Measurements from ENCODE around the gene PPY. TPM values are rescaled to one million over a fixed set of nuclear protein-coding genes. Genes with fewer than 3 reads are reported as not detected.

The PPY gene
- total RNA-seq, 6 donors from 2014 or later, result not detected

DNA sequence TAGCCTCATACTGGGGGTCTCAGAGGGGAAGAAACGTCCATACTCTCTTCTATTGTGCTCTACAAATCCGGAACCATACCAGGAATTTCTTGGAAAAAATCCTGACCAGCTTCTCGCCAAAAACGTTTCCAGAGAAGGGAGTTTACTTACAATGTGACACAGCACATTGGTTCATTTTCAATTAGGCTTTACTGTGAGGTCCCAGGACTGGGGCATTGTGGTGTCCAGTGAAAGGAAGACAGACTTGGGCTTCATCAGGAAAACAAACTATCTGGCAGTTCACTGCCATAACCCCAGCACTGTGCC, 49.7 kb downstream of the PPY start:
- DNase-seq (no peak), ATAC-seq (ENCODE audit: low FRiP score in 2 of 2) (no peak)
- Histone ChIP-seq H3K9me3 (no peaks in the 10 kb centered on the region), H3K4me1 (no peaks in the 10 kb centered on the region), H3K36me3 (no peaks in the 10 kb centered on the region), H3K27me3 (no peaks in the 10 kb centered on the region), H3K4me3 (no peak overlapping the region), H3K27ac (no peak overlapping the region)
- TF ChIP-seq EP300 (IDR thresholded peaks at IDR 0.05) (no peak), POLR2A (IDR thresholded peaks at IDR 0.05) (no peak), POLR2AphosphoS5 (IDR thresholded peaks at IDR 0.05) (no peak)
- TF ChIP-seq, protein P1, sequence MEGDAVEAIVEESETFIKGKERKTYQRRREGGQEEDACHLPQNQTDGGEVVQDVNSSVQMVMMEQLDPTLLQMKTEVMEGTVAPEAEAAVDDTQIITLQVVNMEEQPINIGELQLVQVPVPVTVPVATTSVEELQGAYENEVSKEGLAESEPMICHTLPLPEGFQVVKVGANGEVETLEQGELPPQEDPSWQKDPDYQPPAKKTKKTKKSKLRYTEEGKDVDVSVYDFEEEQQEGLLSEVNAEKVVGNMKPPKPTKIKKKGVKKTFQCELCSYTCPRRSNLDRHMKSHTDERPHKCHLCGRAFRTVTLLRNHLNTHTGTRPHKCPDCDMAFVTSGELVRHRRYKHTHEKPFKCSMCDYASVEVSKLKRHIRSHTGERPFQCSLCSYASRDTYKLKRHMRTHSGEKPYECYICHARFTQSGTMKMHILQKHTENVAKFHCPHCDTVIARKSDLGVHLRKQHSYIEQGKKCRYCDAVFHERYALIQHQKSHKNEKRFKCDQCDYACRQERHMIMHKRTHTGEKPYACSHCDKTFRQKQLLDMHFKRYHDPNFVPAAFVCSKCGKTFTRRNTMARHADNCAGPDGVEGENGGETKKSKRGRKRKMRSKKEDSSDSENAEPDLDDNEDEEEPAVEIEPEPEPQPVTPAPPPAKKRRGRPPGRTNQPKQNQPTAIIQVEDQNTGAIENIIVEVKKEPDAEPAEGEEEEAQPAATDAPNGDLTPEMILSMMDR (IDR thresholded peaks at IDR 0.05), result no peak
- WGBS, 2 donors, result 65 to 74% methylated on average over 4 of the region's 4 CpGs

DNA sequence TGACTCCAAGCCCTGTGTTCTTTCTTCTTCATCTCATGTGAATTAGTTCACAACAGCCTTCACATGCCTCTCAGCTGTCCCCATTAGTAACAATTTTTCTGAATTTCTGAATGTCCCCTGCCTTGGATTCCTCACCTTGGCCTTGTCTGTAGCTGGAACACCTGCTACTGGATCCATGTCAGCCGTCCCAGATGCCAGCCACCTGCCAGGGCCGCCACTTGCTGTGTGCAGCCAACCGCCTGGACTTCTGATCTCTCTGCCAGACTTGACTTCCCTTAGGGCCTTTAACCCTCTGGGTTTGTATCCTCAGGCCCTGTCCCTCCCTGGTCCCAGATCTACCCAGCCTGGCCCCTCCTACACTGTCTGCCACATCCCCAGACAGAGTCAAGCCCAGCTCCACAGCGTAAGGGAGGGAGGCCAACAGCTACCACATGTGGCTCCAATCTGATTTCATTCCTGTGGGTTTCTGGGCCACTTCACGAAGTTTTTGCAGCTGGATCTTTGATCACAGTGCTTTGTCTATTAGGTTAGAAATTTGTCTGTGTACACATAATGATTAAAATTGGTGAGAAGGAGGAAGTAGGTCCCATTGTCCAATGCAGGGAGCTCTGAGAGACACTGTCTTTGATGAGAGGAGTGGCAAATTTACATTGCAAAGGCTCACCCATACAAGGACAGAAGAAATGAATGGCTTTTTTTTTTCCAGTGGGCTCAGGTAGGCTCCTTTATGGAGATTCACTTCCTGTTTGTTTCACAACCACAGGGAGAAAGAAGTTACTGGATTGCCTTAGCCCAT, 50.2 kb downstream of the PPY start:
- no peak for ATAC-seq (ENCODE audit: low FRiP score in 2 of 2)
- Histone ChIP-seq H3K27ac (no peak overlapping the region), H3K27me3 (no peaks in the 10 kb centered on the region), H3K36me3 (no peaks in the 10 kb centered on the region), H3K4me3 (no peak overlapping the region), H3K4me1 (no peaks in the 10 kb centered on the region), H3K9me3 (no peaks in the 10 kb centered on the region)
- DNase-seq, result no peak
- TF ChIP-seq POLR2AphosphoS5 (IDR thresholded peaks at IDR 0.05) (no peak), POLR2A (IDR thresholded peaks at IDR 0.05) (no peak), EP300 (IDR thresholded peaks at IDR 0.05) (no peak)
- TF ChIP-seq, protein P1 (IDR thresholded peaks at IDR 0.05), result no peak
- WGBS, 2 donors, result 86 to 95% methylated on average over 4 to 5 of the region's 5 CpGs

Other genes starting within 250 kb of the PPY start
- not detected for gene SOST, start 183.7 kb downstream of the PPY start, total RNA-seq
- 100 to 1,000 TPM in 3 of 6 donors, 10 to 100 TPM in 3; 58.7 to 122 (median 101) TPM for gene DUSP3, start 163.5 kb downstream of the PPY start, total RNA-seq
- under 1 TPM in 1 of 6 donors, not detected in 5; 0.17 TPM for gene CFAP97D1, start 162.0 kb downstream of the PPY start, total RNA-seq
- 100 to 1,000 TPM in 1 of 6 donors, 10 to 100 TPM in 5; 16.2 to 142 (median 38.5) TPM for gene MPP3, start 109.3 kb downstream of the PPY start, total RNA-seq
- 10 to 100 TPM in 2 of 6 donors, 1 to 10 TPM in 3, under 1 TPM in 1; 0.71 to 65.9 (median 7.8) TPM for gene CD300LG, start 95.3 kb downstream of the PPY start, total RNA-seq
- 1 to 10 TPM in 2 of 6 donors, under 1 TPM in 3, not detected in 1; 0.20 to 2.0 (median 0.74) TPM for gene MPP2, start 34.9 kb downstream of the PPY start, total RNA-seq
- gene PYY, start 11.5 kb upstream of the PPY start, total RNA-seq, result under 1 TPM in 1 of 6 donors, not detected in 5; 0.60 TPM
- gene NAGS, start 62.1 kb upstream of the PPY start, total RNA-seq, result 10 to 100 TPM in 1 of 6 donors, 1 to 10 TPM in 5; 4.3 to 12.4 (median 7.0) TPM
- 10 to 100 TPM; 10.5 to 36.9 (median 29.1) TPM for gene TMEM101, start 72.5 kb upstream of the PPY start, total RNA-seq
- gene LSM12, start 124.2 kb upstream of the PPY start, total RNA-seq, result 10 to 100 TPM; 14.8 to 38.3 (median 33.6) TPM
- 10 to 100 TPM; 16.8 to 63.0 (median 33.8) TPM for gene G6PC3, start 128.3 kb upstream of the PPY start, total RNA-seq
- 100 to 1,000 TPM in 2 of 6 donors, 10 to 100 TPM in 4; 59.9 to 138 (median 64.9) TPM for gene HDAC5, start 181.2 kb upstream of the PPY start, total RNA-seq
- gene HROB, start 199.5 kb upstream of the PPY start, total RNA-seq, result 1 to 10 TPM in 4 of 6 donors, under 1 TPM in 2; 0.89 to 1.4 (median 1.0) TPM
- gene ASB16, start 228.2 kb upstream of the PPY start, total RNA-seq, result under 1 TPM in 1 of 6 donors, not detected in 5; 0.11 TPM
- 10 to 100 TPM; 28.5 to 46.1 (median 34.9) TPM for gene TMUB2, start 244.5 kb upstream of the PPY start, total RNA-seq